ENCODE results near the gene PAN2.

GRCh38 chr12:56321027-56321426, 12.8 kb downstream of the PAN2 start:
- TF ChIP-seq POLR2A (IDR thresholded peaks at IDR 0.05; ENCODE audit: extremely low read depth, insufficient read length) = no peak
- TF ChIP-seq CTCF (IDR thresholded peaks at IDR 0.05; ENCODE audit: low read depth, low read length) = no peak
- TF ChIP-seq MAX (IDR thresholded peaks at IDR 0.05; ENCODE audit: low read depth, low read length) = no peak
- no peak for TF ChIP-seq MYC (IDR thresholded peaks at IDR 0.05; ENCODE audit: low read depth, low read length)
